HG03097 (cell line): ENCODE measurements around the gene UBL5.
A peak's percentile ranks its signal among the peaks of the same experiment; 100 is the strongest.
"Not testable (repeated sequence)": the region's sequence is repeated elsewhere in the genome, so short reads cannot be mapped to it uniquely, and the experiment has no call there.

ENCODE experiments used
- ATAC-seq: cut with Tn5 transposase; IDR thresholded peaks from one replicate; pipeline ENCODE4 v1.9.1; 2021; ENCODE audit not compliant: unreplicated experiment, low FRiP score

The UBL5 gene

DNA sequence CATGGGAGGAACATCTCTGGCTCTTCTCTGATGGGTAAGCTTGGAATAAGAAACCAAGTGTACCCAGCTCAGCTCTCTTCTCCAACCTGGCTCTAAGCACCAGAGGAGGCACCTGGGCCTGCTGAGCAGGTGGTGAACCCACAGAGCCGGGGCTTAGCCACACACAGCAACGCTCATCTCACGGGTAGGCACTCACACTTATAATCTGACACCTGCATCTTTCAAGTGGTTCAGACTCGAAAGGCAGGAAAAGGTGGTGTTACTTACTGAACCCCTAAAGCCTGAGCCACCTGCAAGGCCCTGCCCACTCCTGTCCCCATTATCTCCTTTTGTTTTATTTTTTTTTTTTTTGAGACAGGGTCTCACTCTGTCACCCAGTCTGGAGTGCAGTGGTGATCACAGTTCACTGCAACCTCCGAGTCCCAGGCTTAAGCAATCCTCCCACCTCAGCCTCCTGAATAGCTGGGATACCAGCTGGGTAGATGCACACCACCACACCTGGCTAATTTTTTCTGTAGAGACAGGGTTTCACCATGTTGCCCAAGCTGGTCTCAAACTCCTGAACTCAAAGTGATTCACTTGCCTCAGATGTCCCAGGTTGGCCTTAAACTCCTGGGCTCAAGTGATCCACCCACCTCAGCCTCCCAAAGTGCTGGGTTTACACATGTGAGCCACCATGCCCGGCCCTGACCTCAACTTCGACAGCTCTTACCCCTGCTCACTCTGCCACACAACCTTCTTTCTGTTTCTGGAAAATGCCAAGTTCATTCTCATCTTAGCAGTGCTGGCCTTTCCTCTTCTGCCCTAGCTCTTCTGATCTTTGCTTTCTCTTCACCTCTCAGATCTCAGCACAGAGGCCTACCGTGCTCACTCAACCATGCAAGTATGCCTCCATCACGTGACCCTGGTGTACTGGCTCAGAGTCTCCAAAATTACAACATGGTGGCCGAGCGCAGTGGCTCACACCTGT, 18.6 kb upstream of the UBL5 start:
- ATAC-seq: no peak

DNA sequence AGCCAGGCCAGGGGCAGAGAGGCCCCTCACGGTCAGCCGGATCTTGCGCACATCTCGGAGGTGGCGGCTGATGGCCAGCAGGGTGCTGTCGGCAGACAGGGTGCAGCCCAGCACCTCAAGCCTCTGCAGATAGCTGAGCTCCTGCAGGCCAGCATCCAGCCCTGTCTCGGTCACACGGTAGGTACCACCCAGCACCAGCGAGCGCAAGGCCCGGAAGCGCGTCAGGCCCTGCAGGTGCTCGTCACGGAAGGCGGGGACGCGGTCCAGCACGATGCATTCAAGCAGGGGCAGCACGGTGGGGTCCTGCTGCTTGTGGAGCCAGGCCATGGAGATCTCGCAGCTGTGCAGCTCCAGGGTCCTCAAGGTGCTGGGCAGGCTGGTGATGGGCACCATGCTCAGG, 16.6 kb upstream of the UBL5 start:
- no peak for ATAC-seq

DNA sequence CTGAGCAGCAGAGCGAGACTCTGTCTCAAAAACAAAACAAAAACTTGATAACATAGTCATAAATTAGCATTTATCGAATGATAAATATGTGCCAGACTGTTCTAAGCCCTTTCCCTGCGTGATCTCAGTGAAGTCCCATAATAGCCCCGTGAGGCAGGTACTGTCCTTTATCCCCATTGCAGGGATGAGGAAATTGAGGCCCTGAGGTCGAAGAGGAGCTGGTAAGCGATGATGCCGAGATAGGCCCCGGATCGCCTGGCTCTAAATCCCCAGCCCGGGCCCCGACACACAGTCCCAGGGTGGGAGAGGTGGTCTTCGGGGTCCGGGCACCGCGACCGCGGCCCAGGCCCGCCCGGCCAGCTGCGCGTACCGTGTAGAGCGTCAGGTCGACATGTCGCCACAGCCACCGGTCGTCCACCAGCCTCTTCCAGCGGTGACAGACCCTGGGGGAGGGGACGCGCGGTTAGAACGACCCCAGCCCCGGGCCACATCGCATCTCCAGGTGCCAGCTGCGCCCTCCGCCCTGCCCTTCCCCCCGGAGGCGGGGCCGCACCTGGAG, 9.5 kb upstream of the UBL5 start:
- ATAC-seq: no peak

DNA sequence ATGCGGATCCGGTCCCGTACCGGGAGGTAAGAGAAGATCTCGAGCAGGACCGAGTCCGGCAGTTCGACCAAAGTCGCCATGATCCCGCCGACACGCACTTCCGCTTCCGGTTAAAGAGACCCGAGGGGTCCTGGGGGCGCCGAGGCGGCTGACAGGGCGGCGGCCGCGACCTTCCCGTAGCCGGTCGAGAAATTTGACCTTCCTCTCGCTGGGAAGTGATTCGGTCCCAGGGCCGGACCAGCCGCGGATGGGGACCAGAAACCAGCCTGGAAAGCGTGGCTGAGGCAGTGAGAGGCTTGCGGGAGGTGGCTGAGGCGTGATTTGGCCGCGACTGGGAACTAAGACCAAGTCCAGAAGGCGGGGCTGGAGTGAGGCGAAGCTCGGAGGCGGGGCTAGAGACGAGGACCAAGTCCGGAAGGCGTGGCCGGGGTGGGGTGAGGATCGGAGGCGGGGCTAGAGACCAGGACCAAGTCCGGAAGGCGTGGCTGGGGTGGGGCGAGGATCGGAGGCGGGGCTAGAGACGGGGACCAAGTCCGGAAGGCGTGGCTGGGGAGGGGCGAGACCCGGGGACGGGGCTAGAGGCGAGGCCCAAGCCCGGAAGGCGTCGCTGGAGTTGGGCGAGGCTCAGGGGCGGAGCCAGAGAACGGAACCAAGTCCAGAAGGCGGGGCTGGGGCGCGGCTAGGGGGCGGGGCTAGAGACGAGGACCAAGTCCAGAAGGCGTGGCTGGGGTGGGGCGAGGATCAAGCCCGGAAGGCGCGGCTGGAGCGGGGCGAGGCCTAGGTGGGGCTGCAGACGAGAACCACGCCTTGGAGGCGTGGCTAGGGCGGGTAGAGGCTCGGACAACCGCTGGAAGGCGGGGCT, 8.8 kb upstream of the UBL5 start, which contains the start of gene FBXL12:
FBXL12 (minus strand) TSS at position 346 of the 862 bp plus-strand sequence; CDS start at position 80, 266 bp downstream.
- peak; percentile 86 for ATAC-seq

DNA sequence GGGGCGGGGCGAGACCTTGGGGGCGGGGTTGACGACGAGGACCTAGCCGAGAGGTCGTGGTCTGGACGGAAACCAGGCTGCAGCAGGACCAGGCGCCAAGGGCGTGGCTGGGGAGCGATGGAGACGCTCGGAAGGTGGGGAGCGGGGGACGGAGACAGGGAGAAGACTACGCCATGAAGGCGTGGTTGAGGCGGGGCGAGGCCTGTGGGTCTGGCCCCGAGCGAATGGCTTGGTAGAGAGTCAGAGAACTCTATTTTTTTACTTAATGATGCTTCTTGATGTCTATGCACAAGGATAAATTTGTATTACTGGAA, 8.2 kb upstream of the UBL5 start:
- no peak for ATAC-seq

DNA sequence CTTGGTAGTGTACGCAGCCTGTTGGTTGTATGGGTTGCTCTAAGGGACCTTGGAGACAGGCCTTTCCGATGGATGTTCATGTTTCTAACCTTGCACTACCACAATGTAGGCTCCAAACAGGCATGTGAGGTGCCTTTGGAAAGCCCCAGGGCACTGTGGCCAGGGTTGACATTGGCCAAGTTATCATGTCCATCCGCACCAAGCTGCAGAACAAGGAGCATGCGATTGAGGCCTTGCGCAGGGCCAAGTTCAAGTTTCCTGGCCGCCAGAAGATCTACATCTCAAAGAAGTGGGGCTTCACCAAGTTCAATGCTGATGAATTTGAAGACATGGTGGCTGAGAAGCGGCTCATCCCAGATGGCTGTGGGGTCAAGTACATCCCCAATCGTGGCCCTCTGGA, 7.7 kb upstream of the UBL5 start:
- not testable (repeated sequence) for ATAC-seq

DNA sequence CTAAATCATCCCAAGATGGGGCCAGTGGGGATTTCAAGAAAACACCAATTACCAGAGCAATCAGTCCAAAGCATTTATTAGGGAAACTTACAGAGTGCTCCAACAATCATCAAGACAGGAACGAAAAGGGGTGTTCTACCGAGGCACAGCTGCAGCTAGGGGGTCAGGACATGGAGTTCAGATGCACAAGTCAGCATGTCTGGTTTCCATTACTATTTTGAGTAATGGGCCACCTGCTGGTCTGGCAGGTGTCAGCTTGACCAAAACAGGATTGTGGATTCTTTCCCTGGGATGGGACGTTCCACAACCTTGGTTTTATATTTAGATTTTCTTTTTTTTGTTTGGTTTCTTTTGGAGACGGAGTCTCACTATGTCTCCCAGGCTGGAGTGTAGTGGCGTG, 3.9 kb upstream of the UBL5 start:
- no peak for ATAC-seq

DNA sequence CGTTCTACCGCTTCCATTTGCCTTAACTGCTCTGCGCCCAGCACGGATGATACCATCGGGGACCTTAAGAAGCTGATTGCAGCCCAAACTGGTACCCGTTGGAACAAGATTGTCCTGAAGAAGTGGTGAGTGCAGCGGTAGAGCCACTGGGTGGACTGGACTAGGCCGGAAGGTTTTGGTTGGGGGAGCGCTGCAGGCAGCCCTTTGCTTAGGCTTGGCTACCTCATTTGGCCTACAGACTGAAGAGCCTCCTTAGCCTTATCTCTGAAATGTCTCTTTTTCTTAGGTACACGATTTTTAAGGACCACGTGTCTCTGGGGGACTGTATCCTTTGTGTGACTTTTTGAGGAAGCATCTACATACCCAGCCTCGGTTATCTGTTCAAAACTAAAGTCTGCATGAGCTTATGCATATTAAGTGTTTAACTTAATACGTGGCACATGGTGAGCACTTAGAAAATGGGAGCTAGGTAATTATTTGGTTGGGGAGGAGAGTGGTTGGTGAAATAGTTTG, 889 bp downstream of the UBL5 start:
- no peak for ATAC-seq

DNA sequence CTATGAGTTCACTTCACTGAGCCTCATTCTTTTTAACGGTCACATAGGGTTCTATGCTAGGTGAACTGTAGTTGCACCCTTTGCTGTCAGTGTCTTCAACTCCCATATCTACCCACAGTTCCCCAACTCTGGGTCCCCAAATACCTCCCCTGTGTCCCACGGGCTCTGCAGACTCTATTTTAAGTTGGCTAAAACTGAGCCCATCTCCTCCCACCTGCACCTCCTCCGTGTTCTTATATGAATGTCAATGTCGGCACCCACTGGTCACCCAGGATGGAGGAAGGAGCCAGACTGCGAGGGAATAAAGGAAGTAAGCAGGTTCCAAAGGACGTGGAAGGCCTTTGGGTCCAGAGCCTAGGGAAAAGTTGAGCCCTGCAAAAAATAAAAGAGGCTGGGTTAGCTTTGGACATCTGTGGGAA, 6.6 kb downstream of the UBL5 start:
- ATAC-seq: no peak

DNA sequence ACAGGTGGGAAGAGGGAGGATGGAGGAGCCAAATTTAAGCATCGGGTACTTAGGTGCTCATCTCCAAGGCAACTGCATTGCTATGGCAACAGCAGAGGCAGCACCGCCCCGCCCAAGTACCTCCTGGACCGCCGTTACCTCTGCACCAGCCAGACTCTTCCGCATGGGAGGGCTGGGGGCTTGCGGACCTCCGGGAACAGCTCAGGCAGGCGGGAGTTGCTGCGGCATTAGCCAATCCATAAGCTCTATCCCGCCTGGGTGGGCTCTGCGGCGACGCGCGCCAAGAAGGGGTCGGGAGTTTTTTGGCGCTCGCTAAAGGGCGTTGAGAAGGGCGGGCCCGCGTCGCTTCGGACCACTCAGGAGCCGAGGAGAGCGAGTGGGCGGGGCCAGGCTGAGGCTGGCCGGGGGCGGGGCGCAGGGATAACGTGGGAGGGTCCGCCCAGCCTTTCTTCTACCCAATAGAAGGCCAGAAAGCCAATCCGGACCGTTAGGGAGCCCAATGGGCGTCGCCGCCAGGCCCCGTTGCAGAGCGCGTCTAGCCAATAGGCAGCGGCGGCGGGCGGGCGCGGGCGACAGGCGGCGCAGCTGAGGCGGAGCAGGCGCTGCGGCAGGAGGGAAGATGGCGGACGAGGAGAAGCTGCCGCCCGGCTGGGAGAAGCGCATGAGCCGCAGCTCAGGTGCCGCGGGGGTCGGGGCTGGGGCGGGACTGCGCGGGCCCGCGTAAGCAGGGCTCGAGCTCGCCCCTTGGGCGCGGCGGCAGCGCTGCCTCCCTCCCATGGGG, 7.2 kb downstream of the UBL5 start, which contains the start of gene PIN1:
PIN1 (plus strand) TSS at position 593 of the 781 bp plus-strand sequence; CDS start at position 620, 27 bp downstream.
- peak; percentile 87 for ATAC-seq

DNA sequence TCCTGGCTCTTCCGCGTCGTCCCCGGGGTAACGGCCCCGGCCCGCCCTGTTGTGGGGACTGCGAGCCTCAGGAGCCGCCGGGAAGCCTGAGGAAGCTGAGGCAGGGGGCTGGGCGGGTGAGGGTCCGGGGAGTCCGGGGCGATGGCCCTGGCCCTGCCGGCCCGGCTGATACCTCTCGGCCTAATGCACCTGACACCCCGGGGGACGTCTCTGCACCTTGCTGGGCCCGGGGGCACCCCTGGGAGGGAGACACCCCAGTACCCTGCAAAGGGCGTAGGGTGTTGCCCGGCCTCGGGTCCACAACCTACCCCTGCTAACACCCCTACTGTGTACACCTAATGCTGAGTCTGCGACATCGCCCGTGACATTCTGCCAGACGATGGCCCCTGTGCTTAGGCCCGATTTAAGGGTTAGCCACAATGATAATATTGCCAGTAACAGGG, 7.8 kb downstream of the UBL5 start:
- peak; percentile 9 for ATAC-seq

DNA sequence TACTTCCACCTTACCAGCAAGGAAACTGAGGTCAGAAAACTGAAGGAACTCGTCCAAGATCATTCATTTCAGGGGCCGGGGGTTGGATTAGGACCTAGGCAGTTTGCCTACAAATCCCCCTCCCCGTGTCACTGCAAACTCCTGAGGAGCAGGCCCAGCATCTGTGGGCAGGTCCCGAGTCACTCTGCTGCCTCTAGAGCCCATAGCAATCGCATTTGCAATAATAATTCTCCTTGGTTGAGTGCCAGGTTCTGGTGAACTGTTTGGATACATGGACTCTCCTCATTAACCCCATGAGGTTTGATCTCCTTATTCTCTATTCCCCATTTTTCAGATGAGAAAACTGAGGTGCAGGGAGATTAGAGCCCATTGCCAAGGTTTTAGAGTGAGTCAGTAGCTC, 8.3 kb downstream of the UBL5 start:
- ATAC-seq: no peak

DNA sequence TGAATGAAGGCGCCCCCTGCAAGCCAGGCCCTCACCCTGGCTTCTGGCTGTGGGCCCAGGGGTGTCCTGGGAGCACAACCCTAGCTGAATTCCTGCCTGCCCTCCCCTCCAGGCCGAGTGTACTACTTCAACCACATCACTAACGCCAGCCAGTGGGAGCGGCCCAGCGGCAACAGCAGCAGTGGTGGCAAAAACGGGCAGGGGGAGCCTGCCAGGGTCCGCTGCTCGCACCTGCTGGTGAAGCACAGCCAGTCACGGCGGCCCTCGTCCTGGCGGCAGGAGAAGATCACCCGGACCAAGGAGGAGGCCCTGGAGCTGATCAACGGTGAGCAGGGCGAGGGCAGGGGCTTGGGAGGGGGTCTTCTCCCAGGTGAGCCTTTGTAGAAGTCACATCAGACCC, 10.6 kb downstream of the UBL5 start:
- ATAC-seq: no peak

DNA sequence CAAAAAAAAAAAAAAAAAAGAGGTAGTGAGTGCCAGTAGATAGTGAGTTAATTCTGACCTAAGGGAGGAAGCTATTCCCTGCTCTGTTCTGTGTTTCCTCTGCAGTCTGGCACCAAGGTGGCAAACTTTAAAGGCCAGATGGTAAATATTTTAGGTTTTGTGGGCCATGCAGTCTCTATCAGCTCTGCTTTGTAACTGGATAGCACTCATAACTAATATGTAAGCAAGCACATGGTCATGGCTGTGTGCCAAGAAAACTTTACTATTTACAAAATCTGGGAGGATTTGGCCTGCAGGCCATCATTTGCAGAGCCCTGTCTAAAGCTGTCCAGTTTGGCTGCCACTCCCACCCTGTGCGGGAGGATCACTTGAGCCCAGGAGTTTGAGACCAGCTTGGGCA, 11.7 kb downstream of the UBL5 start:
- no peak for ATAC-seq

DNA sequence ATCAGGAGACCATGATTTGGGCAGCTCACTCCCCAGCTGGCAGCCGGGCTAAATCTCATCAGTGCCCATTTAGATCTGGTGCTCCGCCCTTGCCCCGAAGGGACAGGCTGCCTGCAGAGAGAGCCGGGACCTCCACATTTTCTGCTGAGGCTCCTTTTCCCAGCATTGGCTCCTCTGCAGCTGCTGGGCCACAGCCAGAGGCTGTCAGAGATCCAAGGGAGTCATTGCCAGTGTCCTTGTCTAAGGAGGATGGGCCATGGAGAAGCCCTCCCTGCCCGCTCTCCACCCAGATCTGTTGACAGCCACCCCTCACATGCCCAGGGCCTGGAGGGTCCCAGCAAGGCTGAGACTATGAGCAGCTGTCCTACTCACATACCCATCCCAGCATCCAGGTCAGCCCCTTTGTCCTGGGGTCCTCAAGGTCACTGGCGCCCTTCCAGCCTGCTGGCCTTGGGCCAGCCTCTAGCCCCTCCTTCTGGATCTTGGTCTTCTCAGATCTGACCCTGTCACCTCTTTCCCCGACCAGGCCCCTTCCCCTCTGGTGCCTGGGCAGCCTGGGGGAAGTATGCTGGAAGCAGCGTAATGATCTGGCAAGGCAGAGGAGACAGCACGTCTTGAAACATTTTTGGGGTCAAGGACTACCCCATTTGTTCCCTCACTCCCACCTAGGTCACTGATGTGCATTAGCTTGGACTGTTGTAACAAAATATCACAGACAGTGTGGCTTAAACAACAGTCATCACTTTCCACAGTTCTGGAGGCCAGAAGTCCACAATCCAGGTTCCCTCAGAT, 15.3 kb downstream of the UBL5 start:
- ATAC-seq: no peak

DNA sequence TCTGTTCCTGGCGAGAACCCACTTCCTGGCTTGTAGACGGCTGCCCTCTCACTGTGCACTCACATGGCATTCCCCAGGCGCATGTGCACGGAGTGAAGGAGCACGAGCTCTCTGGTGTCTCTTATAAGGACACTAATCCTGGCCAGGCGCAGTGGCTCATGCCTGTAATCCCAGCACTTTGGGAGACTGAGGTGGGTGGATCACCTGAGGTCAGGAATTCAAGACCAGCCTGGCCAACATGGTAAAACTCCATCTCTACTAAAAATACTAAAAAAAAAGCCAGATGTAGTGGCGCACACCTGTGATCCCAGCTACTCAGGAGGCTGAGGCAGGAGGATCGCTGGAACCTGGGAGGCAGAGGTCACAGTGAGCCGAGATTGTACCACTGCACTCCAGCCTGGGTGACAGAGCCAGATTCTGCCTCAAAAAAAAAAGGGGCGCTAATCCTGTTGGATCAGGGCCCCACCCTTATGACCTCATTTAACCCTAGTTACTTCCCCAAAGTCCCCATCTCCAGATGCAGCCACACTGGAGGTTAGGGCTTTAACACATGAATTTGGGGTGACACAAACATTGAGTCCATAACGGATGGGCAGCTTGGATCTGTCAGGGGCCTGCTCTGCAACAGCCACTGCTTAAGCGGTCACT, 16.0 kb downstream of the UBL5 start:
- not testable (repeated sequence) for ATAC-seq

DNA sequence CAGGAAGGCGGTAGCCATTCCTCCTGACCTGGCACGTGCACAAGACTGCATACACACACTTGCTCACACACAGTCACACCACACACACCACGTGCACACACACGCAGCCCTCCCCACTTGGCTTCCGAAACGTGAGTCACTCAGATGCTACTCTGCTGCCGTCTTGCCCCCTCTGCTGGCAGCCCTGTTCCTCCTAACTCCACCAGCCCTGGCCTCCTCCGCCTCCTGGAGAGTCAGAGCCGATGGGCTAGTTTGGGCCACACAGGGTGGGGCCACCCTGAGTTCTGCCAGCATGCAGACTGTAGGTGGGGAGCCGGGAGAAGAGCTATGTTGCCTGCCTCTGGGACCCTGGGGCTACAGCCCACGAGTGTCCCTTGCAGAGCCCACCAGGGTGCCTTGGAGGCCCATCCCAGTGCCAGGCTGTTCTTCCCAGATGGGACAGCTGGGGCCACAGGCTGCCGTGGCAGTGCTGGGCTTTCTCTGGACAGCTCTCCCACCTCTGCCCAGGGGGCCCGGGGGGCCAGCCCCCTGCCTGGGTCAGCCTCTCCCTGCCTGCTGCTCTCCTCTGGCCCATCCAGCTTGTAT, 19.5 kb downstream of the UBL5 start:
- ATAC-seq: no peak

DNA sequence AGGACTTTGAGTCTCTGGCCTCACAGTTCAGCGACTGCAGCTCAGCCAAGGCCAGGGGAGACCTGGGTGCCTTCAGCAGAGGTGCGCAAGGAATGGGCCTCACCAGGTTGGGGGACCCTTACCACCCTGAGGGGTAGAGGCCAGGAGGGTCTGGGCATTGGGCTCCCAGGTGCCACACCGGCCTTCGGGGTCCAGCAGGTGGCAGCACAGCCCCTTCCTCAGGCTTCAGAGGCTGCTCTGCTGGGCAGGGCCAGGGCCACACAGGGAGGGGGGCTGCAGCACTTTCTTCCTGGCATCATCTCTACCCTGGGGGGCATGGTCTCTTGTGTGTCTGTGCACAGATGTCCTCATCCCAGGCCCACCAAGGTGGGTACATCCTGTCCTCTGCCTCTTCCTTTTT, 20.3 kb downstream of the UBL5 start:
- no peak for ATAC-seq
